GM12878 (cell line): ENCODE measurements around the gene MMP1. TPM values are rescaled to one million over a fixed set of nuclear protein-coding genes. Genes with fewer than 3 reads are reported as not detected.

Experiments
- CBFB ChIP-seq: IDR thresholded peaks from 2 replicates; pipeline ENCODE4 v1.6.1; 2016; ENCODE audit warnings: antibody characterized with exemption, low read depth
- CUX1 ChIP-seq: IDR thresholded peaks from 2 replicates; pipeline ENCODE4 v1.6.1; 2012; ENCODE audit warnings: improper control_type of control experiment, low read depth, low read length; ENCODE audit not compliant: insufficient replicate concordance
- ELK1 ChIP-seq: IDR thresholded peaks from 2 replicates; pipeline ENCODE4 v1.6.1; 2012; ENCODE audit warnings: low read depth, low read length, improper control_type of control experiment
- KAT2A ChIP-seq: conservative IDR thresholded peaks from 2 replicates; pipeline ENCODE4 v1.6.1; 2011; ENCODE audit warnings: low read depth, low read length; ENCODE audit not compliant: control insufficient read depth
- NR2C1 ChIP-seq: fragments of 450-650 bp; IDR thresholded peaks from 2 replicates; pipeline ENCODE4 v1.6.1; 2017; ENCODE audit warnings: antibody characterized with exemption, mild to moderate bottlenecking, moderate library complexity
- SP1 ChIP-seq: IDR thresholded peaks from one replicate; pipeline ENCODE4 v1.6.1; 2011; ENCODE audit warnings: low read depth, low read length
- STAT3 ChIP-seq: IDR thresholded peaks from 2 replicates; pipeline ENCODE4 v1.6.1; 2011; ENCODE audit warnings: low read depth, low read length, improper control_type of control experiment
- SUPT20H ChIP-seq: IDR thresholded peaks from 2 replicates; pipeline ENCODE4 v1.6.1; 2011; ENCODE audit warnings: low read depth, mild to moderate bottlenecking, low read length, moderate library complexity, borderline replicate concordance; ENCODE audit not compliant: control insufficient read depth
- YY1 ChIP-seq: IDR thresholded peaks from 2 replicates; pipeline ENCODE4 v1.6.1; 2011; ENCODE audit warnings: low read depth, mild to moderate bottlenecking, low read length
- polyA plus RNA-seq, 11 experiments: library from polyadenylated mRNA; depleted of rRNA in 4 of 11; unstranded in 6 of 11; stranded (reverse) in 5 of 11; fragments of >200 nt; fragmentation: Nextera tagmentation in 4 of 11; fragmentation: Illumina TruSeq in 1 of 11; extraction: Ambion mirVana in 4 of 11; extraction: Trizol in 1 of 11; gene quantifications; 1 replicate in 1 of 11; 2 replicates in 10 of 11; pipeline versions ENCODE4 v1.2.1 to v1.2.3, GENCODE V29; 2011 to 2016; ENCODE audit warnings: inconsistent platforms in 2 of 11, missing spikeins in 2 of 11, low read depth in 1 of 11
- total RNA-seq, 4 experiments: library from RNA; depleted of rRNA in 3 of 4; stranded (reverse); fragments of >200 nt in 3 of 4; fragmentation: Illumina TruSeq in 1 of 4; extraction: Trizol in 1 of 4; gene quantifications; 2 replicates each; pipeline versions ENCODE4 v1.2.1 to v1.2.3, GENCODE V29; 2013 to 2021

Gene MMP1
- total and polyA plus RNA-seq, 10 of the 15 experiments (the other 5 are each of a cell fraction or from before 2014, with no cell fraction given): not detected

- TF ChIP-seq CUX1 (no peak), SP1 (no peak), STAT3 (no peak), YY1 (no peak), KAT2A (no peak), ELK1 (no peak), NR2C1 (no peak), CBFB (no peak), SUPT20H (no peak)
- TF ChIP-seq, all 136 proteins: peak for 0
Measured at GRCh38 chr11:102802341-102802740, 4.4 kb upstream of the MMP1 start (continued).
